ENCODE results near the gene BRPF3.
A peak's percentile ranks its signal among the peaks of the same experiment; 100 is the strongest.

Gene BRPF3

GRCh38 chr6:36196113-36196879, at the start of gene BRPF3:
Gene BRPF3, plus strand, starts transcription at chr6:36196744. Its CDS starts 3,579 bp downstream, at chr6:36200323.
- DNase-seq: peak; percentile 79

GRCh38 chr6:36147294-36147693, 49.2 kb upstream of the BRPF3 start:
- DNase-seq: no peak

GRCh38 chr6:36149476-36149875, 47.1 kb upstream of the BRPF3 start:
- DNase-seq: no peak

GRCh38 chr6:36150283-36150682, 46.3 kb upstream of the BRPF3 start:
- DNase-seq: no peak

DNA sequence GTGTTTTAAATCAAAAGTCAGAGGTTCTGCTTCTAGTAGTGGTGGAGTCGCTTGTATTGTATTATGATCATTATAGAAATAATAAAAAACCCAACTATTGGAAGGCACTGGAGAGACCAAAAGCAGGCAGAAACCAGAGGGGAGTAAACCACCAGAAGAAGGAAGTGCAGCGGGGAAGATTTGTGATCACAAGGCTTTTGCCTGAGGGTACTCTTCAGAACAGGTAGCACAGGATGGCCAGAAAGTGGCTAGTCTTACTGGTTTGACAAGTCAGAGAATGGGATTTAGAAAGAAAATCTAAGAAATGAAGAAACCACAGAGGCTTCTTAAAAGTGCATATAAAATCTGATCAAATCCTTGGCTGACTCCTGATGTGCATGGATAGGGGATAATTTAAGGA, 42.3 kb upstream of the BRPF3 start:
- no peak for DNase-seq

GRCh38 chr6:36155662-36156061, 40.9 kb upstream of the BRPF3 start:
- DNase-seq: no peak

DNA sequence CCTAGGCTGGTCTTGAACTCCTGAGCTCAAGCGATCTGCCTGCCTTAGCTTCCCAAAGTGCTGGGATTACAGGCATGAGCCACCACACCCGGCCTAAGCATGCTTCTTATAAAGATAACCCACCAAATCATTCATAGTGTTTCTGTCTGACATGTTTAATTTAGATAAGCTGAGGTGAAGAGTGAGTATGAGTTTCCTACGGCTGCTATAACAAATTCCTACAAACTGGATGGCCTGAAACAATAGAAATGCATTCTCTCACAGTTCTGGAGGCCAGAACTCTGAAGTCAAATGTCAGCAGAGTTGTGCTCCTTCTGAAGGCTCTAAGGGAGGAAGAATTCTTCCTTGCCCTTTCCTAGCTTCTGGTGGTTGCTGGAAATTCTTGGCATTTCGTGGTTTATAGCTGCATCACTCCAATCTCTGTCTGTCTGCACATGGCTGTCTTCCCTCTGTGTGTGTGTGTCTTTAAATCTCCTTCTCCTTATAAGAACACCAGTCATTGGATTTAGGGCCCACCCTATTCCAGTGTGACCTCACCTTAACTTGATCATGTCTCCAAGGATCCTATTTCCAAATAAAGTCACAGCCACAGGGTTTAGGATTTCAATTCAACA, 36.3 kb upstream of the BRPF3 start:
- DNase-seq: no peak

DNA sequence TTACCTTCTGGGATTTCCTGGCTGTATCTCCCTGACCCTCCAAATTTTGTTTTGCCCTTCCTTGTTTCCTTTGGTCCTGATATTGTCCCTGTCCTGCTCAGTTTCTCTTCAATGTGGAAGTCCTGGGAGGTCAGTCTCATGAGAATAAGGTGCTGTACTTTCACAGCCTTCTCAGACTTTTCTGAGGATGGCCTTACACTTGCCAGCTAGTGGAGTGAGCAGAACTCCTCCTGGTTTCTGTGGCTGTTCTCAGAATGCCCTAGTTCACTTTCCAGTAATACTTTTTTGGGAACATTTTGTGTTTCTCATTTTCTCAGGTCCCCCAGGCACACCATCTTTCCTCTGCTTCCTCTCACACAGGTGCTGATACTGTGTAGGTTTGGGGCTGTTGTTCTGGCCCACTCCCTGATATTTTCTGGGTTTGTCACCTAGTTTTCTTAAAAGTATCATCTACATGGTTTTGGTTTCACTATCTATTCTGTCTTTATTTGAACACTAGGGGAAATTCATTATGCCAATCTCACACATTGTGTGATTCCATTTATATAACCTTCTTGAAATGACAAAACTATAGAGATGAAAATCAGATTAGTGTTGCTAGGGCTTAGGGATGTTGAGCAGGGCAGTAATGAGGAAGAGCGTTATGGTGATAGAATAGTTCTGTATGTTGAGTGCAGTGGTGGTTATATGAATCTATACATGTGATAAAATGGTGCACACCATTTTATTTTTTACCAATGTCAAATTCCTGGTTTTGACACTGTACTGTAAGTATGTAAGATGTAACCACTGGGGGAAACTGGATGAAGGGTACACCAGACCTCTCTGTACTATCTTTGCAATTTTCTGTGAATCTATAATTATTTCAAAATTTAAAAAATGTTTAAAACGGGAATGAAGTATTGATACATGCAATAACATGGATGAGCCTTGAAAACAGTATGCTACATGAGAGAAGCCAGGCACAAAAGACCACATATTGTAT, 27.2 kb upstream of the BRPF3 start:
- no peak for DNase-seq

DNA sequence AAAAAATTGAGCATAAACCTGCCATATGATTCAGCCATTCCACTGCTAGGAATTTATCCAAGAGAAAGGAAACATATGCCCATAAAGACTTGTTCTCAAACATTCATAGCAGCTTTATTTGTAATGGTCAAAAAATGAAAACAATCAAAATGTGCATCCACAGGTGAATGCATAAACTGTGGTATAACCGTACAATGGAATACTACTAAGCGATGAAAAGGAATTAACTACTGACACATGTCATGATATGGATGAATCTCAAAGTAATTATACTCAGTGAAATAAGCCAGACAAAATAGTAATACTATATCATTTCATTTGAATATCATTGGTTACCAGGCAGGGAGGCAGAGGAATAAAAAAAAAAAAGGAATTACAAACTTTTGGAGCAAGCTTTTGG, 25.8 kb upstream of the BRPF3 start:
- DNase-seq: no peak

GRCh38 chr6:36171573-36171972, 25.0 kb upstream of the BRPF3 start:
- no peak for DNase-seq

DNA sequence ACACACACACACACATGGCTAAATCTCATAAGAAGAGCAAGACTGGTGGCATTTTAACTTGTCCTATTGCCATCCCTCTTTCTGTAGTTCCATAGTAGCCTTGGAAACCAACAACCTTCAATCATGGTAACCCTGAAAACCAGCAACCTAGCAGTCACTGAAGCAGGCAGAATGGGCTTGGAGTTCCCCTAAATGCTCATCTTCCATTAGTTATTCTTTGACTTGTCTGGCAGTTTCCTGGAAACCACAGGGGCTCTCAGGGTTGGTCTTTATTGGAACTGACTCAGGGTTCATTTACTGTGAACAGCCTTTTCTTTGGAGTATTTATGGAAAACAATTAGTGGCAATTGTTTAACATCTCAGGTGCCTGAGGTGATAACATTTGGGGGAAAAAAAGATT, 19.4 kb upstream of the BRPF3 start:
- DNase-seq: peak; percentile 30

GRCh38 chr6:36178544-36178943, 18.0 kb upstream of the BRPF3 start:
- no peak for DNase-seq

- no peak for DNase-seq
These were observed 16.4 kb upstream of the BRPF3 start for GRCh38 chr6:36180126-36180525.

DNA sequence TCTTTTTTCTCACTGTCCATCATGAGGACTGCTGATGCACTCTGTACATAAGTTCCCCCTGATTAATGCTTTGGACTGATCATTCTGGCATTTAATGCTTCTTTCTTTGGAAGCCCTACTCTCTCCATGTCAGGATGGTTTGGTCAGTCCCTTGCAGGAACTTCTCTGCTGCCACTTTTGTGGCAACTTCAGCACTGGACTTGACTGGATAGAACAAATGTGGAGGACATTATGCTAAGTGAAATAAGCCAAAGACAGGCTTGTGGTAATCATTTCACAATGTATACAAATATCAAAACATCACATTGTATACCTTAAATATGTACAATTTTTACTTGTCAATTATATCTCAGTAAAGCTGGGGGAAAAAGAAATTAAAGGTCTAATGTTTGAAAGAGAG, 12.2 kb upstream of the BRPF3 start:
- no peak for DNase-seq

- DNase-seq: no peak
These were observed 10.3 kb upstream of the BRPF3 start for GRCh38 chr6:36186199-36186598.

- no peak for DNase-seq
These were observed 9.1 kb upstream of the BRPF3 start for GRCh38 chr6:36187446-36187845.

- DNase-seq: no peak
These were observed 952 bp upstream of the BRPF3 start for GRCh38 chr6:36195471-36196112.

DNA sequence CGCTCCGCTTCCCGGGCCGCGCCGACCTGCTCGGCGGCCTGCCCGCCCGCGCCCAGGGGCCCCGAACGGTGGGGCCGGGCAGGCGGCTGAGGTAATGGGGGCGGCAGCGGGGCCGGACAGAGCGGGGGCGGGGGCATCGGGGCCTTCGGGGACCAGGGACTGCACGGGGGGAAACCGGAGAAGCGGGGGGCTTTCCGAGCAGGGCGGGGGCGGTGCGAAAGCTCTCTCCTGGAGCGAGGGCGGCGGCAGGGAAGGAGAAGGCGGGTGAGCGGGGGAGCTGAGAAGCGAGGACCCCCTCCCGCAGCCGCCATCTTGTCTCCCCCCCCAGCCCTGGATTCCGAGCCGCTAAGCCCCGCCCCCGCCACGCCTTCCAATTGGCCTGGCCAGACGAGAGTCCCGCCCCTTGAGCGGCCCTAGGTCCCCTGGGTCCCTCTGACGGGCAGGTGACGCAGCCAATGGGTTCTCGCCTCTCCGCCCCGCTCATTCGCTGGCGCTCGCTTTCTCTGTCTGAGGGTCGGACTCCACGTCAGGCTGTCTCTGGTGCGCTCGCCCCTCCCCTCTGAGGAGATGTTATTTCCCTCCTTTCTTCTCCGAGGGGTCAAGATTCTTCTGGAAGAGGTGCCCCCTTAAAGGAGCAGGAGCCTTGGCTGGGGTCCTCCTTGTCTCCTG, 470 bp downstream of the BRPF3 start:
- peak; percentile 100 for DNase-seq

DNA sequence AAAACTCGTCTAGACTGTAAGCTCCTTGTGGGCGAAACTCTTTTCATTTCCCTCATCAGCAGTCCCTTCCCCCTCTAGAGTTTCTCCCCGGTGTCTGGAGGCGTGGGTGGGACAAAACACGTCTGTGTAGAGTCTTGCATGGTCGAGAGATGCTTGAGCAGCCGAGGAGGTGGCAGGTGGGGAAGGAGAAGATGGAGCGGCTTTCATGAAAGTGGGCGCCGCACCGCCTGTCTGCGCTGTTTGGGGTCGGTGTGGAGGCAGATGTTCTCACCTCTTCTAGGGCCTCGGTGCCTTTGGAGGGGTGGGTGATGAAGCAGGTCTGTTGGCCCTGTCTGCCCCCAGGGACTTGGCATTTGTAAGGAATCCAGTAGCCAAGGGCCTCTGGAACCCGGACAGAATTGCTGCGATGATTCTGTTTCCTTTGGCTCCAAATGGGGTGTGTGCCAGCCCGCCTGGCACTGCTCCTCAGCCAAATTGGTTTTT, 1.2 kb downstream of the BRPF3 start:
- no peak for DNase-seq

DNA sequence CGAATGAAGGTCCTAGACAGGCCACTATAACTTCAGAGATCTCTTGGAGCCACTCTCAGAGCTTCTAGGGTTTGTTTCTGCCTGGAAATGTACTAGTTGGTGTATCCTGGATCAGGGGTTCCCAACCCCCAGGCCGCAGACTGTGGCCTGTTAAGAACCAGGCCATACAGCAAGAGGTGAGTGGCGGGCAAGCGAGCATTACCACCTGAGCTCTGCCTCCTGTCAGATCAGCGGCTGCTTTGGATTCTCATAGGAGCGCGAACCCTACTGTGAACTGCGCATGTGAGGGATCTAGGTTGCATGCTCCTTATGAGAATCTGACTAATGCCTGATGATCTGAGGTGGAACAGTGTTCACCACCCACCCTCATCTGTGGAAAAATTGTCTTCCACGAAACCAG, 2.4 kb downstream of the BRPF3 start:
- no peak for DNase-seq

DNA sequence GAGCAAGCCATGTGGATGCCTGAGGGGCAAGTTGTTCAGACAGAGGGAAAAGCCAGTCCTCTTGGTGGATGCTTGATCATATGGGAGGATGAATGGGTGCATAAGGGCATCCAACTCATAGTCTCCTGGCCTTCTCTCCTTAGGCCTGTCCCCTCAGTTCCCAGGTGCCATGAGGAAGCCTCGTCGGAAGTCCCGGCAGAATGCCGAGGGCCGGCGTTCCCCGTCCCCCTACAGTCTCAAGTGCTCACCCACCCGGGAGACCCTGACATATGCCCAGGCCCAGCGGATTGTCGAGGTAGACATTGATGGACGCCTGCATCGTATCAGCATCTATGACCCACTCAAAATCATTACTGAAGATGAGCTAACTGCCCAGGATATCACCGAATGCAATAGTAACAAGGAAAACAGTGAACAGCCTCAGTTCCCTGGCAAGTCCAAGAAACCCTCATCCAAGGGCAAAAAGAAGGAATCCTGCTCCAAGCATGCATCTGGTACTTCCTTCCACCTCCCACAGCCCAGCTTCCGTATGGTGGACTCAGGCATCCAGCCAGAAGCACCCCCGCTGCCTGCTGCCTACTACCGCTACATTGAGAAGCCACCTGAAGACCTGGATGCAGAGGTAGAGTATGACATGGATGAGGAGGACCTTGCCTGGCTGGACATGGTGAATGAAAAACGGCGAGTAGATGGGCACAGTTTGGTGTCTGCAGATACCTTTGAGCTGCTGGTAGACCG, 3.8 kb downstream of the BRPF3 start:
- DNase-seq: no peak
